HG03039 (cell line): Measurements from ENCODE around the gene BARX2.
A peak's percentile ranks its signal among the peaks of the same experiment; 100 is the strongest.

Source experiments
- ATAC-seq: cut with Tn5 transposase; IDR thresholded peaks from one replicate; pipeline ENCODE4 v1.9.1; 2021; ENCODE audit warnings: mild to moderate bottlenecking, moderate library complexity; ENCODE audit not compliant: unreplicated experiment

The BARX2 gene

DNA sequence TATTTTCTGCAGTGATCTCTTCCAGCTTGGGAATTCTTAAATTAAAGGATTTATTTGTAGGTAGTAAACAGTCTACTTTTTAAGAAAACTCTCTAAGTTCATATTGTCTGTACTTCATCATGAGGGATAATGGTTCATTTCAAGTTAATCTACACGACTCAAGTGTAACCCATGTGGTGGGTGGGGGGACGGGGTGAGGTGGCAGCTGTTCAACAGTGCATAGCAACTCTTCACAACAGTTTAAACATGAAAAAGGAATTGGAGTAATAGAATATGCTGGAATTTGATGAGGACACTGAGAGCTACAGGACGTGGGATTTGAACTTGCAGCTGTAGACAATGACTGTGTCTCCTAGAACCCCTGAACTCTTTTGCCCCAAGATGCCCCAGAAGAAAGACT, 20.8 kb downstream of the BARX2 start:
- no peak for ATAC-seq

DNA sequence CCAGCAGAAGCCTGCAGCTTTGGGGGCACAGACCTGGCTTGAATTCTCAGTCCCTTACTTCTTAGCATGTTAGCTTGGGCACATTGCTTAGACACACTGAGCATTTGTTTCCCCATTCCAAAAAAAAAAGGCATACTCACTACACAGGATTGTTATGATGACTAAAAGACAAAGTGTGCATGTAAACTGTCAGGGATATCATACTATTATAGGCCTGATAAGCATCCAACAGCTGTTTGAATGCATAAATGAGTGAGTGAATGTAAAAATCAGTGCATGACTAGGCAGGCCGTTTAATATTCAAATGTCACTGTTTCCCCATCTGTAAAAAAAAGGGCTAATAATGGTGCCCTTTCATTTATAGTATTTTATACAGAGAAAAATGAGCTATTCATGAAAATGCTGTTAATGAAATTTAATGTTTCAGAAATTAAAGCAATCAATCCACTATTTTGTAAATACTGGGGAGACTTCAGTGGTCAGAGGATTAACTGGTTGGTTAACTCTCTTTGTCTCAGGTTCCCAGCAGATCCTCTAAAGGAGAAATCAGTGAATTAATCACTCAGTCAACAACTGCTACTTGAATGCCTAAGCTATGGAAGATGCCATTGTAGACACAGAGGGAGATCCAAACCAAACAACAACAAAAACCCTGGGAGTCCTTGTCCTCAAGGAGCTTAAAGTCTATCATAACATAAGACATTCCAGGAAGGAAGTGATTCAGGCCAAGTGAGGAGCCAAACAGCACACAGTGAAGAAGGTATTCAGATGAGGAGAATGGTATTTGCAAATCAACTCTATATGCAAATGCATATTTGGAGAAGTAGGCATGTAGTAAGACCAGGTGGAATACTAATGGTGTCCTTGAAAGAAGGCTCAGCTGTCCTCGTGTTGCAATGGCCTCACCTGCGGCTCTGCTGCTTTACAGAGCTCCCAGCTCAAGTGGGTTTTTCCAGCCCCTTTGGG, 26.8 kb downstream of the BARX2 start:
- no peak for ATAC-seq

DNA sequence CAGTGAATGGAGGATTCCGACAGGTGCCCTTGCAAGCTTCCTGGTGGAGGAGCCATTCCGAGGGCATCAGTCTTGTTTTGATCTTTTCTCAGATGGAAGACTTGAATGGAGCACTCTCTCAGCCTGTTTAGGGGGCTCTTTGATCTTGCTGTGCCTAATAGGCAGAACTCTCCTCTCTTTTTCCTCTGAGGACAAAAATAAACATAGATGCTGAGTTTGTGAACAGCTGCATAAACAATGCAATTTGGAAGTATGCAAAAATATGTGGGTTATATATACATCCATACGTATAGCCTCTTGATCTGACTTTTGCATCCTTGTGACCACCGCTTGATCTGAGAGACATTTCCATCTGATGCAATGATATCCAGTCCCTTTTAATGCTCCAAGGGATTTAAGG, 29.1 kb downstream of the BARX2 start:
- ATAC-seq: no peak

DNA sequence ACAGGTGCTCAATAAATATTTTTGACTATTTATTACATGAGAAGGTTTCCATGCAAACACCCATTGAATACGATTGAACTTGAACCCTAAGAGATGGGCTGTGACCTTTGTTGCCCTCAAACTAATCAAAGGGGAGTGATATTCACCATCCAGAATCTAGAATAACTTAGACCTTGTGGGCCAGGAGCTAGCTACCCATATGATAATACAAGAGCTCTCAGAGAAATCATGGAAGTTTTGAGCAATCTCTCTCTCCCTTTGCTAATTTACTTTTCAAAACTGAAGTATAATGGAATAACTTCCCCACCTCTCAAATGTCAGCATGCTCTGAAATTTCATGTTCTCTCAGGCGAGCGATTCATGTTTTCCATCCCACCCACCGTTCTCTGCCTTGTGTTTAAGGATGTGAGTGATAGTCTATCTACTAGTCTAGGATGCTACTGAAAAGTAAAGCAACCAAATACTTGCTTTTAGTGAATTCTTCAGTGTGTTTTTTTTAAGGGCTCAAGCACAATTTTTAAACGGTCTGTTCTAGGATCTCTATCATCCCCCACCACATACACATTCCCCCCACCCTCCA, 33.3 kb downstream of the BARX2 start:
- no peak for ATAC-seq

DNA sequence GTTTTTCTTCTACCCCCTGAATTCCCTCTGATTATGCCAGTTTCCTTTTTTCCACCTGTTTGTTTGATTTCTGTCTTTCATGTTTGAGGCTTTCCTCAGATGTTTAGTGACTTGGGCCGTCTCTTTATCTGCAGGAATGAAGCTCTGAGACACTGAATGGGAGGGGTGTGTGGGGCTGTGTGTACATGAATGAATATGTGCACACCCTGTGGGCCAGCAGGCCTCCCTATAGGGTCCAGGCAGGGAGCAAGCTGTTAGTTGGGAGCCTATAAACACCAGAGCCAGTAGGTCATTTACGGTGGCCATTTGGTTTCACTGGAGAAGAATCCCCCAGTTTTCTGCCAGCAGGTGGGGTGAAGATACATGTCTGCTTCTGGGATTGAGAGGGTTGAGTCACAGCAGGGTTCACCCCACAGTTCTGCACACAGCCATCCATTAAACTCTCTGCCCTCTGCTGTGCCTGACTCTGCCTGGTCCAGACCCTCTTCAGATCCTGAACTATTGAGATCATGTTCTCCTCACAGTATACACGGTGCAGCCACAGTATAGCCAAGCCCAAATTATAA, 34.8 kb downstream of the BARX2 start:
- ATAC-seq: no peak

DNA sequence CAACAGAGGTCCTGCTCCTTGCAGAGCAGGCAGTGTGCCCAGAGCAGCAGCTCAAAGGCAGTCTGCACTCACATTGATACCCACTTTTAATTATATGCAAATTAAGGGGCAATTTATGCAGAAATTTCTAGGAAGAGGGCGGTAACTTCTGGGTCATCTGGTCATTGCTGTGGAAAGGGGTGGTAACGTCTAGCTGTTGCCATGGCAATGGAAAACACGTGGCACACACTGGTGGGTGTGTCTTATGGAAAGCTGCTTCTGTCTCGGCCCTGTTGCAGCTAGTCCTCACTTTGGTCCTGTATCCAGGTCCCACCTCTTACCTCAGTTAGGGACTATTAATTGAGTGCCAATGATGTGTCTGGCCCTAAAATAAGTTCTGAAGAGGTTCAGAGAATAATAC, 36.8 kb downstream of the BARX2 start:
- no peak for ATAC-seq

GRCh38 chr11:129414144-129414872, 38.7 kb downstream of the BARX2 start:
- ATAC-seq: no peak

DNA sequence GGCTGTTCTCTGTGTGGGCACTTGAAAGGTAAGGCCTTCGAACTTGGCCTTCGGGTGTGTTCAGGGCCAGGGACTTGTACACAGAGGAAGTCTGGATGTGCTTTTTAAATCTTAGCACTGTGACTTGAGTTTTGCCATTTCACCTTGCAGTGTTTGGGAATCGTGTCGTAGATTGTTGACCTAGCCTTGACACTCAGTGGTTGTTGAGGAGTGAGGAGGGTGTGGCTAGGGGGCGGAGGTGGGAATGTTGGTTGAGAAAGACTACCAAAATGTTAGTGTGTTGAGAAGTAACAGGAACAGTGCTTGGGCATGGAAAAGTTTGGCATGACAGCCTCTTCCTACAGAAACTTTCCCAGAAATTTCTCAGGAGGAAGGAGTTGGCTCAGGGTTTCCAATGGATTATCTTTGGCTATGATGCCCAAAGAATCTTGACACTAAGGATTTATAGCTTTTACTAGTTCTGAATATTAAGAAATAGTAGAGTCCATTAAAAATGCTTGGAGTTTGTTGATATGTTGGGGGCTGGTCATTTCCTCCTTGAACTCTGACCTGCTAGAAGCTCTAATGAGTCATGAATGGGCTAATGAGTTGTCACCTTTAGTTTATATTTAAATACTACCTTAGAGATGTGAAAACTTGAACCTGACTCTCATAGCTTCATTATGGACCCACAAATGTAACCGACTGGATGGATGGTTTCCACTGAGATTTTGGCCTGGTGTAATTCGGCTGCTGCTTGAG, 40.6 kb downstream of the BARX2 start:
- ATAC-seq: no peak

DNA sequence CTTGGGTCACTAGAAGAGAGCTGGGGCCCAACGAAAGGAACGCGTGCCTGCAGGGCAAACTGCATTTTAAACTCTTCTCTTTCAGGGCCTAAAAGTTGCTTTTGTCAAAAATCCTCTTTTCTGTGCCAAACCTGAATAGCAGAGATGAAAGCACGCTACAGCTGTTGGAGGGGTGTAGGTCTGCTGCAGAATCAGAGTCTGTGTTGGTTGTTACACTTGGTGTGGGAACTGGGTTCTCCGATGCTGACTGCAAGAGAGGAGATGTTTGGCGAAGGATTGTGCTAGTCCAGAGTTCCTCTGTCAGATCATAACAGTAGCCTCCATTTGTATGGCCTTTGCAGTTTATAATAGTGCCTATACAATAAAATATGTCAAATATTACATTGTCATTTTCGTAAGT, 41.8 kb downstream of the BARX2 start:
- ATAC-seq: no peak

DNA sequence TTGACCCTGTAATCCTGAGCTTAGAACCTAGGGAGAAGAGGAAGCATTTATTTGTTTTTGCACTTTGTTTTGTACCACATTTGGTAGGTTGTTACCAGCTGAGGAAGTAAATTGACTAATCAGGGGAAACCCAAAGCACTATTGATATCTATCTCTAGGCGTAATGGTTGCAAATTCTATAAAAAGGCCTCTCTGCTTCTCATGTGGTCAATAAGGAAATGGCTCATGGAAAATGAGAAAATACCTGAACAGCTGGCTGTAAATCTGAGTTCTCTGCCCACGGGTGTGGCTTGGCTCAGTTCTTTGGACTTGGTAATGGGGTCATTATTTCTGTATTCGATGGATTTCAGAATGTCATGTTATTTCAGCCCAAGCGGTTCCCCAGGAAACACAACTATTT, 42.4 kb downstream of the BARX2 start:
- peak; percentile 70 for ATAC-seq

DNA sequence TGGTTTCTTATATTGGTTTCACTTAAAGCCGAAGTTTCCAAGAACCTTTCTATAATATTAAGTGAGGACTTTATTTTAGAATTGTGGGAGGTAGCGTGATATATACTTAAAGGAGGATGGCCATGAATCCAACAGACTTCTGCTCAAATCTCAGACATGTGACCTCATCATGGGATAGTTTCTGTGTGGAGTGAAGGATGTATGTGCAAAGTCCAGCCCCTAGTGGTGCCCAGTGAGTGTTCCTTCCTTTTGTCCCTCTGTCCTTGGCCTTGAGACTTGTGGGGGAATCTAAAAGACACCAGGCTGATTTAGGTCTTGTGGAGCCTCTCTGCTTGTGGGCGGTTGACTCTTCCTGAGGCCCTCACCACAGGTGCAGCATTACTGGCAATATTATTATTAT, 43.7 kb downstream of the BARX2 start:
- ATAC-seq: no peak

DNA sequence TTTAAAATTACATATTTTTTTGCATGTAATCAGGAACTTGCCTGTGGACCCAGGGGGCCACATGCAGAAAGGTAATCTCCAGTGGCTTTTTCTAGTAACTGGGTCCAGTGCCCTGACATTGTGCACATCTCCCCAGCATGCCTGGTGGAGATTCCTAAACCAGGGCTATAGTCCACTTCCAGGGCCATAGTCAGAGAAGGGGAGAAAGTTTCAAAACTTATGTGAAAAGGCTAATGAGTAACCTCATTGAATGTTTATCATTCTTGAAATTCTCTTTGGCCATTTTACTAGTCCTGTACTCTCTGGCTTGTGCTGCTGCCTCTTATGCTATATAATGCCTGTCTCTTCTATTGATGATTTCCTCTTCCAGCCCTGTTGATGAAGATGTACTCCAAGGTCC, 47.8 kb downstream of the BARX2 start:
- no peak for ATAC-seq

DNA sequence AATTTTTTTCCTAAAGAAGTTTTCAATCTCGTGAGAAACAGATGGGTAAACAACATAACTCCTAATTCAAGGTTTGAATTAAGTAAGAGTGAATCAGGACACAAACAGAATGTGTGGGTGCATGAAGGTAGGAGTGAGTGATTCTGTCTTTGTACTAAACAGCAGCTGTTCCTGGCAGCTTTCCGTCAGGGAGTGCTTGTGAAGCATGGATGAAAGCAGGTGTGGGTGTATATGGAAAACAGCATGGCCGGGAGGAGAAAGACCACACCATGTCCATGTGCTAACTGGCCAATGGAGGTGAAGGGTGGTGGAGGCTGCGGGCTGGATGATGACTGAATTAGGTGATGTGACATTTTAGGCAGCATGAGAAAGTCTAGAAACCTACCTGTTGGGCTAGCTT, 49.6 kb downstream of the BARX2 start:
- ATAC-seq: no peak

DNA sequence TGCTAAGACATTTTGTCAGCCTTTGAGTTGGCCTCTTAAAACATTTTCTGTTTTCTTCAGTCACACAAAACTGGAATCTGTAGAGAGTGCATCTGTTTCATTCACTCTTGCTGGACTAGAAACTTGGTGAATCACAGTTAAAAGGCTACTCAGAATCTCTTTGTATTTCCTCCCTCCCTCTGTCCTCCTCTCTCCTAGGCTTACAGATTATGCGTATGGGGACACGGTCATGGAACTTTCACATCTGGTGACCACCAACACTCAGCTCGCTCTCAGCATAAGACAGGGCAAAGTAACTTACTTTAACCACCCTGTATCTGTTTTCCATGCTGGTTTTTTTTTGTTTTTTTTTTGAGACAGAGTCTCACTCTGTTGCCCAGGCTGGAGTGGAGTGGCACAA, 50.4 kb downstream of the BARX2 start:
- ATAC-seq: no peak

- no peak for ATAC-seq
These were observed 51.1 kb downstream of the BARX2 start for GRCh38 chr11:129426776-129427175.

- no peak for ATAC-seq
These were observed 51.7 kb downstream of the BARX2 start for GRCh38 chr11:129427376-129427775.

DNA sequence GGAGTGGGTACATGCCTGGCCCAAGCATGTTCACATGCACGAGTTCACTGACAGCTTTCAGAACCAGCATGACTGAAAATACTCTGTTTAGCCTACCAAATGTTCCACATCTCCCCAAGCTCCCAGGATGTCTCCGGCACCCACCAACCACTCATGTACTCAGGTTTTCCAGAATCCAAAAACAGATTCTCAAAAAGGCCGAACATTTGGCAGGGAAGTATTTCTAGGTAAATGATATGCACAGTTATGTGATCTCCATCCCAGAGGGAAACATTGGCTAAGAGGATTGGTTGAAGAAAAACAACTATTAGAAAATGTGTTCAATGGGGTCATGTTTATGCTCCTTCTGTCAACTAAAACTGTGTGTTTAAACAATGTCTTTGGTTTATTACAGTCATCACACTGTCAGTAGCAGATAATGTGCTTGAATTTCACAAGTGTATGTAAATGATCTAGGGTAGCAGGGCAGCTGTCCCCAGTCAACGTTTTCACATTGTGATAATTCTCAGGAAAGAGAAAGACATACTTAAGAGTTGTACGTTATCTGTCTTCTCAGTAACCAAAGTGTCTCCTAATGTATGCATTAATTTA, 52.3 kb downstream of the BARX2 start:
- no peak for ATAC-seq

- ATAC-seq: no peak
These were observed 52.9 kb downstream of the BARX2 start for GRCh38 chr11:129428557-129428956.

GRCh38 chr11:129434641-129435498, 59.2 kb downstream of the BARX2 start:
- no peak for ATAC-seq
